Mesenchymal stem cell (in vitro differentiated cells and primary cell): Measurements from ENCODE around the gene TSPYL6.
"Not testable (repeated sequence)": the region's sequence is repeated elsewhere in the genome, so short reads cannot be mapped to it uniquely, and the experiment has no call there.

ENCODE experiments used
- DNase-seq: peaks from one replicate; pipeline ENCODE4 v3.0.0-alpha.2; 2013
- H2AFZ ChIP-seq: one replicate; pipeline ENCODE4 v1.6.1; 2013; ENCODE audit warnings: low read depth, mild to moderate bottlenecking, control low read depth, inconsistent platforms, low read length, moderate library complexity
- H2AK5ac ChIP-seq: 2 replicates; pipeline ENCODE4 v1.6.1; 2013; ENCODE audit warnings: low read length, moderate library complexity, mild to moderate bottlenecking, inconsistent platforms; ENCODE audit not compliant: severe bottlenecking
- H2BK120ac ChIP-seq: one replicate; pipeline ENCODE4 v1.6.1; 2013; ENCODE audit warnings: low read depth, mild to moderate bottlenecking, inconsistent platforms, low read length, moderate library complexity
- H2BK12ac ChIP-seq, 2 experiments: one replicate each; pipeline ENCODE4 v1.6.1; 2013; ENCODE audit warnings: inconsistent platforms in 2 of 2, low read length in 2 of 2, mild to moderate bottlenecking in 2 of 2, moderate library complexity in 2 of 2, control low read depth in 1 of 2
- H2BK15ac ChIP-seq: one replicate; pipeline ENCODE4 v1.6.1; 2013; ENCODE audit warnings: mild to moderate bottlenecking, low read depth, inconsistent platforms; ENCODE audit not compliant: poor library complexity, severe bottlenecking
- H2BK5ac ChIP-seq: 2 replicates; pipeline ENCODE4 v1.6.1; 2013; ENCODE audit warnings: low read depth, mild to moderate bottlenecking, low read length, control low read depth, inconsistent platforms; ENCODE audit not compliant: poor library complexity, severe bottlenecking
- H3K14ac ChIP-seq, 2 experiments: one replicate each; pipeline ENCODE4 v1.6.1; 2013; ENCODE audit warnings: inconsistent platforms in 2 of 2, low read length in 2 of 2, control low read depth in 1 of 2, mild to moderate bottlenecking in 1 of 2, moderate library complexity in 1 of 2
- H3K18ac ChIP-seq, 2 experiments: one replicate each; pipeline ENCODE4 v1.6.1; 2013; ENCODE audit warnings: inconsistent platforms in 2 of 2, low read length in 2 of 2, control low read depth in 1 of 2, low read depth in 1 of 2, mild to moderate bottlenecking in 1 of 2
- H3K23ac ChIP-seq, 2 experiments: one replicate each; pipeline ENCODE4 v1.6.1; 2013; ENCODE audit warnings: inconsistent platforms in 2 of 2, low read length in 2 of 2, mild to moderate bottlenecking in 2 of 2, moderate library complexity in 2 of 2, control low read depth in 1 of 2
- H3K27ac ChIP-seq: 2 replicates; pipeline ENCODE4 v1.5.1; 2013; ENCODE audit warnings: mild to moderate bottlenecking, moderate library complexity, low read length, control low read depth, inconsistent platforms; ENCODE audit not compliant: poor library complexity, severe bottlenecking
- H3K27me3 ChIP-seq, 2 experiments: 2 replicates each; pipeline versions ENCODE4 v1.6.1 to v1.7.0; 2013; ENCODE audit warnings: low read length in 2 of 2, mild to moderate bottlenecking in 2 of 2, moderate library complexity in 2 of 2, control low read depth in 1 of 2, inconsistent platforms in 1 of 2; ENCODE audit not compliant: control insufficient read depth in 1 of 2, insufficient read depth in 1 of 2
- H3K36me3 ChIP-seq, 2 experiments: 2 replicates each; pipeline versions ENCODE4 v1.6.1 to v1.7.0; 2013; ENCODE audit warnings: low read length in 2 of 2, control low read depth in 1 of 2, inconsistent platforms in 1 of 2, low read depth in 1 of 2, mild to moderate bottlenecking in 1 of 2; ENCODE audit not compliant: insufficient read depth in 2 of 2, control insufficient read depth in 1 of 2
- H3K4ac ChIP-seq, 2 experiments: one replicate each; pipeline ENCODE4 v1.6.1; 2013; ENCODE audit warnings: inconsistent platforms in 2 of 2, low read length in 2 of 2, mild to moderate bottlenecking in 2 of 2, moderate library complexity in 2 of 2, control low read depth in 1 of 2, low read depth in 1 of 2
- H3K4me1 ChIP-seq: 2 replicates; pipeline ENCODE4 v1.6.1; 2013; ENCODE audit warnings: low read depth, low read length, control low read depth; ENCODE audit not compliant: control insufficient read depth, insufficient read depth
- H3K4me2 ChIP-seq: 2 replicates; pipeline ENCODE4 v1.6.1; 2013; ENCODE audit warnings: low read length, mild to moderate bottlenecking, inconsistent platforms; ENCODE audit not compliant: poor library complexity, severe bottlenecking
- H3K4me3 ChIP-seq, 2 experiments: 2 replicates each; pipeline versions ENCODE4 v1.5.1 to v1.7.0; 2013; ENCODE audit warnings: low read length in 2 of 2, mild to moderate bottlenecking in 2 of 2, control low read depth in 1 of 2, low read depth in 1 of 2; ENCODE audit not compliant: insufficient read depth in 1 of 2
- H3K79me1 ChIP-seq: replicated peaks from 2 replicates; pipeline ENCODE4 v1.6.1; 2013; ENCODE audit warnings: mild to moderate bottlenecking, control low read depth, low read length, inconsistent platforms; ENCODE audit not compliant: poor library complexity, severe bottlenecking
- H3K9ac ChIP-seq: 2 replicates; pipeline ENCODE4 v1.7.0; 2013; ENCODE audit warnings: mild to moderate bottlenecking, low read length, moderate library complexity
- H3K9me3 ChIP-seq: 2 replicates; pipeline ENCODE4 v1.7.0; 2013; ENCODE audit warnings: mild to moderate bottlenecking, low read length; ENCODE audit not compliant: control insufficient read depth
- H4K8ac ChIP-seq: one replicate; pipeline ENCODE4 v1.6.1; 2013; ENCODE audit warnings: inconsistent platforms, mild to moderate bottlenecking, low read length, moderate library complexity
- H4K91ac ChIP-seq: one replicate; pipeline ENCODE4 v1.6.1; 2013; ENCODE audit warnings: mild to moderate bottlenecking, low read length, inconsistent platforms
- WGBS: methylation state at CpG from one replicate; pipeline ENCODE4 v1.1.7; 2013; ENCODE audit warnings: mixed read lengths; 5-methylcytosine and 5-hydroxymethylcytosine counted together

The TSPYL6 gene

GRCh38 chr2:54294665-54295064, 38.6 kb upstream of the TSPYL6 start:
- H3K36me3 ChIP-seq, H3K23ac ChIP-seq, H3K4ac ChIP-seq, H2BK12ac ChIP-seq, H3K4me3 ChIP-seq, H4K91ac ChIP-seq, H3K4me1 ChIP-seq, H3K79me1 ChIP-seq, H3K9ac ChIP-seq, H2AK5ac ChIP-seq, H4K8ac ChIP-seq, H2AFZ ChIP-seq, H3K9me3 ChIP-seq, H2BK120ac ChIP-seq, H3K27ac ChIP-seq, H3K18ac ChIP-seq, H3K27me3 ChIP-seq, H2BK5ac ChIP-seq, DNase-seq, H3K4me2 ChIP-seq, H2BK15ac ChIP-seq, H3K14ac ChIP-seq: not testable (repeated sequence)
- WGBS: no CpG with 5 or more reads among the region's 2 CpGs

- Histone ChIP-seq H3K4ac (no peak overlapping the region), H3K4me3 (no peak overlapping the region), H3K4me1 (no peaks in the 10 kb centered on the region), H2BK120ac (no peak overlapping the region), H3K4me2 (no peak overlapping the region), H3K27ac (no peak overlapping the region), H3K23ac (no peak overlapping the region), H2AK5ac (no peak overlapping the region), H2BK12ac (no peak overlapping the region), H2BK15ac (no peak overlapping the region), H3K9me3 (no peaks in the 10 kb centered on the region), H3K14ac (no peak overlapping the region), H4K91ac (no peak overlapping the region), H2AFZ (no peak overlapping the region), H4K8ac (no peak overlapping the region), H3K79me1 (no peaks in the 10 kb centered on the region), H3K18ac (no peak overlapping the region), H3K27me3 (no peaks in the 10 kb centered on the region), H3K36me3 (no peaks in the 10 kb centered on the region), H3K9ac (no peak overlapping the region), H2BK5ac (no peak overlapping the region)
- DNase-seq: no peak
- 84% methylated on average over 6 of the region's 9 CpGs for WGBS
Measured at GRCh38 chr2:54290356-54291025, 34.5 kb upstream of the TSPYL6 start.

- Histone ChIP-seq H3K4me2 (no peak overlapping the region), H2BK5ac (peak overlapping the region; percentile 68), H3K4me1 (no peaks in the 10 kb centered on the region), H3K18ac (no peak overlapping the region), H2BK12ac (no peak overlapping the region), H3K36me3 (no peaks in the 10 kb centered on the region), H2BK15ac (no peak overlapping the region), H3K4me3 (no peak overlapping the region), H4K8ac (no peak overlapping the region), H2AFZ (no peak overlapping the region), H3K79me1 (no peaks in the 10 kb centered on the region), H3K27ac (no peak overlapping the region), H3K14ac (no peak overlapping the region), H3K27me3 (no peaks in the 10 kb centered on the region), H2AK5ac (no peak overlapping the region), H3K23ac (no peak overlapping the region), H3K9me3 (no peaks in the 10 kb centered on the region), H4K91ac (no peak overlapping the region), H3K4ac (no peak overlapping the region), H2BK120ac (no peak overlapping the region), H3K9ac (no peak overlapping the region)
- DNase-seq: no peak
- 66% methylated on average over 23 of the region's 23 CpGs for WGBS
Measured at GRCh38 chr2:54289917-54290316, 33.9 kb upstream of the TSPYL6 start.

- H2AK5ac ChIP-seq: no peak overlapping the region
- H3K9me3 ChIP-seq: no peaks in the 10 kb centered on the region
- H2BK5ac ChIP-seq: no peak overlapping the region
- no peak overlapping the region for H2AFZ ChIP-seq
- H3K23ac ChIP-seq: no peak overlapping the region
- H3K27ac ChIP-seq: no peak overlapping the region
- no peak overlapping the region for H2BK15ac ChIP-seq
- H2BK120ac ChIP-seq: no peak overlapping the region
- H3K4me3 ChIP-seq: no peak overlapping the region
- no peaks in the 10 kb centered on the region for H3K79me1 ChIP-seq
- no peaks in the 10 kb centered on the region for H3K27me3 ChIP-seq
- no peak overlapping the region for H3K18ac ChIP-seq
- no peak overlapping the region for H3K14ac ChIP-seq
- no peak overlapping the region for H3K4me2 ChIP-seq
- WGBS: 98% methylated on average over 2 of the region's 2 CpGs
- H4K8ac ChIP-seq: no peak overlapping the region
- H3K4me1 ChIP-seq: no peaks in the 10 kb centered on the region
- H4K91ac ChIP-seq: no peak overlapping the region
- no peak overlapping the region for H3K4ac ChIP-seq
- no peak for DNase-seq
- H3K9ac ChIP-seq: no peak overlapping the region
- no peak overlapping the region for H2BK12ac ChIP-seq
- no peaks in the 10 kb centered on the region for H3K36me3 ChIP-seq
Measured at GRCh38 chr2:54287532-54287931, 31.5 kb upstream of the TSPYL6 start.
